Effector CD8-positive, alpha-beta T cell (primary cell): ENCODE data around the gene VEPH1.

Experiments
- DNase-seq: peaks from one replicate; lab custom pipeline; 2025; lab: John Stamatoyannopoulos, UW

VEPH1 gene

GRCh38 chr3:157305392-157305791 is 197.8 kb downstream of the VEPH1 start:
- no peak for DNase-seq

- DNase-seq: no peak
Measured at GRCh38 chr3:157301755-157302154, 201.5 kb downstream of the VEPH1 start.

GRCh38 chr3:157300981-157301663 is 202.1 kb downstream of the VEPH1 start:
- DNase-seq: no peak

GRCh38 chr3:157300094-157300493 is 203.1 kb downstream of the VEPH1 start:
- DNase-seq: no peak

- DNase-seq: no peak
Measured at GRCh38 chr3:157297328-157297915, 205.8 kb downstream of the VEPH1 start.

GRCh38 chr3:157294953-157295352 is 208.3 kb downstream of the VEPH1 start:
- no peak for DNase-seq

GRCh38 chr3:157294491-157294890 is 208.7 kb downstream of the VEPH1 start:
- no peak for DNase-seq

- no peak for DNase-seq
Measured at GRCh38 chr3:157290766-157291165, 212.4 kb downstream of the VEPH1 start.

GRCh38 chr3:157285966-157286365 is 217.2 kb downstream of the VEPH1 start:
- no peak for DNase-seq

- DNase-seq: no peak
Measured at GRCh38 chr3:157285141-157285540, 218.1 kb downstream of the VEPH1 start.

- DNase-seq: no peak
Measured at GRCh38 chr3:157284688-157285087, 218.5 kb downstream of the VEPH1 start.

- no peak for DNase-seq
Measured at GRCh38 chr3:157282261-157283191, 220.7 kb downstream of the VEPH1 start.

- no peak for DNase-seq
Measured at GRCh38 chr3:157280786-157281185, 222.4 kb downstream of the VEPH1 start.

GRCh38 chr3:157280354-157280753 is 222.9 kb downstream of the VEPH1 start:
- DNase-seq: no peak

- DNase-seq: no peak
Measured at GRCh38 chr3:157279237-157279636, 224.0 kb downstream of the VEPH1 start.

GRCh38 chr3:157276801-157277200 is 226.4 kb downstream of the VEPH1 start:
- DNase-seq: no peak

- DNase-seq: no peak
Measured at GRCh38 chr3:157275832-157276231, 227.4 kb downstream of the VEPH1 start.

- DNase-seq: no peak
Measured at GRCh38 chr3:157274644-157275137, 228.5 kb downstream of the VEPH1 start.

- no peak for DNase-seq
Measured at GRCh38 chr3:157271283-157271882, 231.8 kb downstream of the VEPH1 start.

GRCh38 chr3:157268026-157268425 is 235.2 kb downstream of the VEPH1 start:
- no peak for DNase-seq

- no peak for DNase-seq
Measured at GRCh38 chr3:157265931-157266330, 237.3 kb downstream of the VEPH1 start.

GRCh38 chr3:157263027-157263426 is 240.2 kb downstream of the VEPH1 start:
- DNase-seq: no peak
